ENCODE measurements around the gene PLXNB3. TPM values are rescaled to one million over a fixed set of nuclear protein-coding genes. Genes with fewer than 3 reads are reported as not detected.

The PLXNB3 gene
- total RNA-seq, 1 experiment from 2014 or later, result 41.4 TPM

DNA sequence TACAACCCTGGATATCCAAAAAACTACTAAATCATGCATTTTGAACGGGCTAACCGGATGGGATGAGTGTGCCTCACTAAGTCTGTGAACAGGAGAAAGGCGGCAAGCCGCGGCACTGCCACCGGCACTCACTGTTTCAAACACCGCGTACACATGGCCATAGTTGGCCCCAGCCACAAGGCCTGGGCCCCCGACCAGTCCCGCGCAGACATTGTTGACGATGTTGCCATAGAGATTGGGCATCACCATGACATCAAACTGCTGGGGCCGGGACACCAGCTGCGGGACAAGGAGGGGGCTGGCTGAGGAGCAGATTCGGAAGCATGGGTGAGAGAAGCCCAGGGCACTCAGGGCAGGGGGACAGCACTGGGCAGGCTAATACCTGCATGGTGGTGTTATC lies 22.6 kb downstream of the PLXNB3 start:
- DNase-seq, result no peak
- ChIA-PET POLR2A (ENCODE audit: unreplicated experiment) (no interaction called here), CTCF (no interaction called here)
- Histone ChIP-seq H3K27ac (no peak overlapping the region), H3K27me3 (ENCODE audit: insufficient read depth, low read depth) (no peaks in the 10 kb centered on the region), H3K4me3 (no peak overlapping the region), H3K4me1 (replicated peaks; ENCODE audit: insufficient read depth) (no peaks in the 10 kb centered on the region), H3K4me2 (no peak overlapping the region), H3K9me2 (ENCODE audit: insufficient read depth) (no peaks in the 10 kb centered on the region), H3K9me3 (ENCODE audit: insufficient read depth, low read depth) (no peaks in the 10 kb centered on the region), H3K79me2 (ENCODE audit: low read depth) (0 out of 2 replicates have a peak, but pooled peaks cover 4% of the 10 kb centered on the region), H2AFZ (no peak overlapping the region), H3K36me3 (ENCODE audit: low read depth) (no peaks in the 10 kb centered on the region), H3F3A (ENCODE audit: insufficient read depth, low read depth) (no peaks in the 10 kb centered on the region), H4K20me1 (ENCODE audit: insufficient read depth) (no peaks in the 10 kb centered on the region)
- BruUV-seq (replicated peaks), result no TSS peak
- no peak for TF ChIP-seq EZH2 (IDR thresholded peaks at IDR 0.05; ENCODE audit: low read depth)
- TF ChIP-seq, protein P1, sequence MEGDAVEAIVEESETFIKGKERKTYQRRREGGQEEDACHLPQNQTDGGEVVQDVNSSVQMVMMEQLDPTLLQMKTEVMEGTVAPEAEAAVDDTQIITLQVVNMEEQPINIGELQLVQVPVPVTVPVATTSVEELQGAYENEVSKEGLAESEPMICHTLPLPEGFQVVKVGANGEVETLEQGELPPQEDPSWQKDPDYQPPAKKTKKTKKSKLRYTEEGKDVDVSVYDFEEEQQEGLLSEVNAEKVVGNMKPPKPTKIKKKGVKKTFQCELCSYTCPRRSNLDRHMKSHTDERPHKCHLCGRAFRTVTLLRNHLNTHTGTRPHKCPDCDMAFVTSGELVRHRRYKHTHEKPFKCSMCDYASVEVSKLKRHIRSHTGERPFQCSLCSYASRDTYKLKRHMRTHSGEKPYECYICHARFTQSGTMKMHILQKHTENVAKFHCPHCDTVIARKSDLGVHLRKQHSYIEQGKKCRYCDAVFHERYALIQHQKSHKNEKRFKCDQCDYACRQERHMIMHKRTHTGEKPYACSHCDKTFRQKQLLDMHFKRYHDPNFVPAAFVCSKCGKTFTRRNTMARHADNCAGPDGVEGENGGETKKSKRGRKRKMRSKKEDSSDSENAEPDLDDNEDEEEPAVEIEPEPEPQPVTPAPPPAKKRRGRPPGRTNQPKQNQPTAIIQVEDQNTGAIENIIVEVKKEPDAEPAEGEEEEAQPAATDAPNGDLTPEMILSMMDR (conservative IDR thresholded peaks at IDR 0.05), result no peak
- intact Hi-C loops (cut with micrococcal nuclease; ENCODE audit: unreplicated experiment), result no loop called here

DNA sequence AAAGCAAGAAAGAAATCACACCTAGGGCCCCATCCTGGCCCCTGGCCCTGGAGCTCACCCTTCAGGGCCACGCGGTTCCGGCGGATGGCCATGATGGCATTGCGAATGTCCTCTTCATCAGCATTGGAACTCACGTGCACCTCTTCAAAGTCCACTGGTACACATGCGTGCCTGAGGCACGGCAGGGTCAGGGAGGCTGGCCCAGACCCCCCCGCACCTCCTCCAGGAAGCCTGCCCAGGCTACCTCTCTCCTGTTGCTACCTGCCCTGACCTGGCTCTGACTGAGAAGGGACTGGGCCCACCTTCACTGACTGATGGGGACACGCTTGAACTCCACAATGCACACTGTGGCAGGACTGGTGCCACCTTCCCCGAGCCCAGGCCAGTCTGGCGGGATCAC lies 25.6 kb downstream of the PLXNB3 start:
- Histone ChIP-seq H3K27me3 (ENCODE audit: insufficient read depth, low read depth) (no peaks in the 10 kb centered on the region), H3K4me2 (no peak overlapping the region), H3K27ac (no peak overlapping the region), H3K4me3 (no peak overlapping the region), H3K79me2 (ENCODE audit: low read depth) (peaks cover 26% of the 10 kb centered on the region), H2AFZ (no peak overlapping the region), H4K20me1 (ENCODE audit: insufficient read depth) (no peaks in the 10 kb centered on the region), H3K9me2 (ENCODE audit: insufficient read depth) (no peaks in the 10 kb centered on the region), H3K36me3 (ENCODE audit: low read depth) (no peaks in the 10 kb centered on the region), H3K9me3 (ENCODE audit: insufficient read depth, low read depth) (no peaks in the 10 kb centered on the region), H3F3A (ENCODE audit: insufficient read depth, low read depth) (no peaks in the 10 kb centered on the region), H3K4me1 (replicated peaks; ENCODE audit: insufficient read depth) (peaks cover 5% of the 10 kb centered on the region; the same call in 1 of the 2 replicates)
- no peak for TF ChIP-seq EZH2 (IDR thresholded peaks at IDR 0.05; ENCODE audit: low read depth)
- TF ChIP-seq, protein P1 (conservative IDR thresholded peaks at IDR 0.05), result no peak
- no peak for DNase-seq
- ChIA-PET POLR2A (ENCODE audit: unreplicated experiment) (no interaction called here), CTCF (no interaction called here)
- intact Hi-C loops (cut with micrococcal nuclease; ENCODE audit: unreplicated experiment), result loop anchor here (10.0 kb wide), 1 partner anchor 95 kb away; the partner anchor contains the start of gene L1CAM
- no TSS peak for BruUV-seq (replicated peaks)

DNA sequence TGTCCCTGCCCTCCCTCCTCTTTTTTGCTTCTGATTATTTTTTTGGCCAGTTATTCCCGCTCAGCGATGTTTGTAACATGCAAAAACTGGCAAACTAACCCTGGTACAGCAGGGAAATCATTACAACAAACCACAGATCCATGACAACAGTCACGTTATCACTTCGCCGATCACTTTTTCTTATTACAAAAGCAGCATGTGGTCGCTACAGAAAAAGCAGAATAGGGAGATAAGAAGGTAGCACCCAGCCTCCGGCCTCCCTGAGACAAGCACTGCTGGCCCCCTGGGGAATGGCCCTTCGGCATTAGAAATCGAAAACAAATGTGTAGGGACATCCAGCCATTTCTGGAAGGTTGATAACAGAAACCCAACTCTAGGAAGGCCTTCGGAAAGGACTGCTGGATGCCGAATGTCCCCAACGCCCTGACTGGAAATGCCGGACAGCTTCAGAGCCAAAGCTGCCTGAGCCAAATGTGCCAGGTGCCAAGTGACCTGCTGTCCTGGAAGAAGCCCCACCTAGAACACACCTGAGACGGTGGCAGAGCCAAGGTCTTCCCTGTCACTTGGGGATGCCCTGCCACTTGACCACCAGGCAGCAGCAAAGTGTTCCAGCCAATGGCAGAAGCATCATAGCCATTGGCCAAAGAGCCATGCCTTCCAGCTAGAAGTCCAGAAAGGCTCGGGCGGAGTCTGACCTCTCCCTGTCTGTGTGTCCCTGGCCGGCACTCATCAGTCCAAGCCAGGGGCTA lies 27.2 kb downstream of the PLXNB3 start:
- peaks cover 42% of the 10 kb centered on the region for H3K79me2 ChIP-seq (ENCODE audit: low read depth)
- POLR2A ChIA-PET (ENCODE audit: unreplicated experiment), result no interaction called here
- H3F3A ChIP-seq (ENCODE audit: insufficient read depth, low read depth), result no peaks in the 10 kb centered on the region
- H3K9me2 ChIP-seq (ENCODE audit: insufficient read depth), result no peaks in the 10 kb centered on the region
- CTCF ChIA-PET, result no interaction called here
- no peak overlapping the region for H3K4me3 ChIP-seq
- no peaks in the 10 kb centered on the region for H3K36me3 ChIP-seq (ENCODE audit: low read depth)
- DNase-seq, result no peak
- peaks cover 13% of the 10 kb centered on the region; the same call in 1 of the 2 replicates for H3K4me1 ChIP-seq (replicated peaks; ENCODE audit: insufficient read depth)
- no peaks in the 10 kb centered on the region for H3K27me3 ChIP-seq (ENCODE audit: insufficient read depth, low read depth)
- no peak overlapping the region for H3K27ac ChIP-seq
- TF ChIP-seq, protein P1 (conservative IDR thresholded peaks at IDR 0.05), result no peak
- TF ChIP-seq EZH2 (IDR thresholded peaks at IDR 0.05; ENCODE audit: low read depth), result no peak
- no peaks in the 10 kb centered on the region for H4K20me1 ChIP-seq (ENCODE audit: insufficient read depth)
- no TSS peak for BruUV-seq (replicated peaks)
- H3K4me2 ChIP-seq, result no peak overlapping the region
- H2AFZ ChIP-seq, result no peak overlapping the region
- intact Hi-C loops (cut with micrococcal nuclease; ENCODE audit: unreplicated experiment), result loop anchor here (10.0 kb wide), 1 partner anchor 94 kb away; the partner anchor contains the start of gene L1CAM
- no peaks in the 10 kb centered on the region for H3K9me3 ChIP-seq (ENCODE audit: insufficient read depth, low read depth)
